Measurements from ENCODE around the gene NR0B1.

The NR0B1 gene

DNA sequence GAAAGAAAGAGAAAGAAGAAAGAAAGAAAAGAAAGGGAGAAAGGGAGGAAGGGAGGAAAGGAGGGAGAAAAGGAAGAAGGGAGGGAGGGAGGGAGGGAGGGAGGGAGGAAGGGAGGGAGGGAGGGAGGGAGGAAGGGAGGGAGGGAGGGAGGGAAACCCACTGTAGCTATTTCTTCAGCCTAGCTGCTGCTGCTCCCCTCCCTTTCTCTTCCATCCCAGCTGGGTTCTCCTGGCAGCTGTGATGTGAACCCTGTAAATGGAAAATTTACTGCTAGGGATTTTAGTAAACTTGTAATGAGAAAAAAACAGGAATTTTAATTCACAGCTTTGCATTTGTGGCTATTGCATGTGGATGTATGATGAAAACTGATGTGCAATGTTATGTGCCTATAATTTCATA, 8.0 kb downstream of the NR0B1 start:
- H3K27ac ChIP-seq, result no peak overlapping the region
- TF ChIP-seq, protein P1, sequence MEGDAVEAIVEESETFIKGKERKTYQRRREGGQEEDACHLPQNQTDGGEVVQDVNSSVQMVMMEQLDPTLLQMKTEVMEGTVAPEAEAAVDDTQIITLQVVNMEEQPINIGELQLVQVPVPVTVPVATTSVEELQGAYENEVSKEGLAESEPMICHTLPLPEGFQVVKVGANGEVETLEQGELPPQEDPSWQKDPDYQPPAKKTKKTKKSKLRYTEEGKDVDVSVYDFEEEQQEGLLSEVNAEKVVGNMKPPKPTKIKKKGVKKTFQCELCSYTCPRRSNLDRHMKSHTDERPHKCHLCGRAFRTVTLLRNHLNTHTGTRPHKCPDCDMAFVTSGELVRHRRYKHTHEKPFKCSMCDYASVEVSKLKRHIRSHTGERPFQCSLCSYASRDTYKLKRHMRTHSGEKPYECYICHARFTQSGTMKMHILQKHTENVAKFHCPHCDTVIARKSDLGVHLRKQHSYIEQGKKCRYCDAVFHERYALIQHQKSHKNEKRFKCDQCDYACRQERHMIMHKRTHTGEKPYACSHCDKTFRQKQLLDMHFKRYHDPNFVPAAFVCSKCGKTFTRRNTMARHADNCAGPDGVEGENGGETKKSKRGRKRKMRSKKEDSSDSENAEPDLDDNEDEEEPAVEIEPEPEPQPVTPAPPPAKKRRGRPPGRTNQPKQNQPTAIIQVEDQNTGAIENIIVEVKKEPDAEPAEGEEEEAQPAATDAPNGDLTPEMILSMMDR (conservative IDR thresholded peaks at IDR 0.05), result no peak
- no peak for TF ChIP-seq ZFX (IDR thresholded peaks at IDR 0.05)

DNA sequence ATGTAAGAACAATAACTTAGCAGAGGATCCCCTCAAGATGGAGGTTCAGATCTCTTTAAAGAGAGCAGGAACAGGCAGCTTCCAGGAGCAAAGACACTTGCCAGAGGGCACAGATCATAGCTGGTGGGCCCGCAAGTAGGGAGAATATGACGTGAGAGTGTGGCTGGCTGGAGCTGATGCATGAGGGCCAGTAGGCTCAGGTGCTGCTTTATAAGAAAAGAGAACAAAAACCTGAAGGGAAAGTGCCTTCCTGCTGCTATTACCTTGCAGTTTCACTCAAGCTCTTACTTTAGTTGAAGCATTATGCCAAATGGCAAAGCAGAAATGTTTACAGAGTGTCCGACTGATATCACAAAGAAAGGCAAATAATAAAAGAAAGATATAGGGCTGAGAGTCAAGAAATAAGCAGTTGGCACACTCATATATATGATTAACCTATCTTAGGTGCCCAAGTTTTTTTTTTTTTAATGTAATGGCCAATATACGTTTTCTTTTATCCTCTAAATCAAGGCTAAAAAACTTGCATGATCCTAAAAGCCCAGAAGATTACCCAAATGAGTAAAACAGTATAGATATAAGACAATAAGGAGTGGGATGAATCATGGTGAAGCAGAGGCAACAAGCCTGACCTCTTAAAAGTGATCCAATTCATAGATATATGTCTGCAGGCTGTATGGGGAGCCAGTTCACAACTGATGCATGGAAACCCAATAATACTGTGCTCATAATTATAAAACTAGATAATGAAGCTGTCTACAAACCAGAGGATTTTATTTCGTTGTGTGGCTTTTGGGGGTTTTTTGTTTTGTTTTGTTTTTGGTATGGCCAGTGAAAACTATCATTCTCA, 12.6 kb downstream of the NR0B1 start:
- TF ChIP-seq, protein P1 (conservative IDR thresholded peaks at IDR 0.05), result no peak
- no peak for TF ChIP-seq ZFX (IDR thresholded peaks at IDR 0.05)
- peak overlapping the region; percentile 65; the same call in 1 of the 2 replicates for H3K27ac ChIP-seq

DNA sequence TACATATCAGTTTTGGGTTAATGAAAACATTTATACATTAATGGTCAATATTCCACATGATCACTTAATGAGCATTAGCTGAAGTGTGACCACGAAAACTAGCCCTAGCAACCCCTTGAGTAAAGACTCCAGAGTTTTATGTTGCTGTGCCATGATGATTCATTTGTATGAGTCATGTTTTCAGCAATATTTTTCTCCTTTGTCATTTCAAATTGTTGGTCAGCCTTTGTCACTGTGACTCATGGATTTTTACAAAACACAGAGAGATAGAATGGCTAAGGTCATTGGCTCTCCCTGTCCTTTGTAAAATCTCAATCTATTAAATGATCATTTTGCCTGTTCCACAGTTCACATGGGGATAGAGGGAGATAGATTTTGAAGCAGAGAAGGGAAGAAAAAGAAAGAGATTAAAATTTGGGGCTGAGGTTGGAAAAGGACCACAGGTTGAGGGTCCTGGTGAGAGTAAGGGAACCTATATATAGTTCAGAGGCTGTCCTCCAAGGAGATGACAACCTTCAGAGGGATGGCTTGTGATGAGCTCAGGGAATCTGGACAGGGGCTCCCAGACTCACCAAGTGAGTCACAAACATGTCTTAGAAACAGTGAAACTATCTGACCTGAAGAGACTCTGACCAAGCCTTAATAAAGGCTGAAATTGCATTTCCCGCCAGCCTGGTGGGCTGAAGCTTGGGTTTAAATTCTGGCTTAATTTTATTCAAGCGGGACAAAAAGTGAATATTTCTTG, 25.6 kb downstream of the NR0B1 start:
- no peak for TF ChIP-seq ZFX (IDR thresholded peaks at IDR 0.05)
- no peak overlapping the region for H3K27ac ChIP-seq

DNA sequence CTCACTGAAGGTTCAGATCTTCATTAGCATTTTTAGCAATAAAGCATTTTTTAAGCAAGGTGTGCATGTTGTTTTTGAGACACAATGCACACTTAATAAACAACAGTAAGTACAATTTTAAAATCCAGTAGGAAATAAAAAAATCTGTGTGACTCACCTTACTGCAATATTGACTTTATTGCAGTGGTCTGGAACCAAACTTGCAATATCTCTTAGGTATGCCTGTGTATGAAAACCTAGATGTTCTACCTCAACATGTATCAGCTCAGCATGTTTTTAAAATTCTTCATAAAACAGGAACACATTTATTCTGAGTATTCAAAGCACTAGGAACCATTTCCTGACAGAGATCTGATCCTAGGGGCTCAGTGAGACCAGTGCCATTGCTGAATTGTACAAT, 26.7 kb downstream of the NR0B1 start:
- TF ChIP-seq, protein P1 (conservative IDR thresholded peaks at IDR 0.05), result no peak
- no peak for TF ChIP-seq ZFX (IDR thresholded peaks at IDR 0.05)
- no peak overlapping the region for H3K27ac ChIP-seq

DNA sequence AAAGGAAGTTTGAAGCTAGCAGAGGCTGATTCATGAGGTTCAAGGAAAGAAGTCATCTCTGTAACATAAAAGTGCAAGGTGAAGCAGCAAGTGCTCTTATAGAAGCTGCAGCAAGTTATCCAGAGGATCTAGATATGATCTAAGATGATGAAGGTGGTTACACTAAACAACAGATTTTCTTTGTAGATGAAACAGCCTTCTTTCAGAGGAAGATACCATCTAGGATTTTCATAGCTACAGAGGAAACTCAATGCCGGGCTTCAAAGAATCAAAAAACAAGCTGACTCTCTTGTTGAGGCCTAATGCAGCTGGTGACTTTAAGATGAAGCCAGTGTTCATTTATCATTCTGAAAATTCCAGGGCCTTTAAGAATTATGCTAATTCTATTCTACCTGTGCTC, 28.8 kb downstream of the NR0B1 start:
- H3K27ac ChIP-seq, result no peak overlapping the region
- TF ChIP-seq ZFX (IDR thresholded peaks at IDR 0.05), result no peak
- TF ChIP-seq, protein P1 (conservative IDR thresholded peaks at IDR 0.05), result no peak

DNA sequence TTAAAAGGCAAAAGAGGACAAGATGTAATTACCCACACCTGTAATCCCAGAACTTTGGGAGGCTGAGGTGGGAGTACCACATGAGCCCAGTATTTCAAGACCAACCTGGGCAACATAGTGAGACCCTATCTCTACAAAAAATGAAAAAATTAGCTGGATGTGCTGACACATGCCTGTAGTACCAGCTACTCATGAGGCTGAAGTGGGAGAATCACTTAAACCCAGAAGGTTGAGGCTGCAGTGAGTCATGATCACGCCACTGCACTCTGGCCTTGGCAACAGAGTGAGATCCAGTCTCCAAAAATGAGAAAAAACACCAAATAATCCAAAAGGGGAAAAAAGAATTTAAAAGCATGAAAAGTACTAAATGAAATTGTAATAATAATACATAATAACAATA, 30.8 kb downstream of the NR0B1 start:
- TF ChIP-seq, protein P1 (conservative IDR thresholded peaks at IDR 0.05), result no peak
- TF ChIP-seq ZFX (IDR thresholded peaks at IDR 0.05), result no peak
- no peak overlapping the region for H3K27ac ChIP-seq

DNA sequence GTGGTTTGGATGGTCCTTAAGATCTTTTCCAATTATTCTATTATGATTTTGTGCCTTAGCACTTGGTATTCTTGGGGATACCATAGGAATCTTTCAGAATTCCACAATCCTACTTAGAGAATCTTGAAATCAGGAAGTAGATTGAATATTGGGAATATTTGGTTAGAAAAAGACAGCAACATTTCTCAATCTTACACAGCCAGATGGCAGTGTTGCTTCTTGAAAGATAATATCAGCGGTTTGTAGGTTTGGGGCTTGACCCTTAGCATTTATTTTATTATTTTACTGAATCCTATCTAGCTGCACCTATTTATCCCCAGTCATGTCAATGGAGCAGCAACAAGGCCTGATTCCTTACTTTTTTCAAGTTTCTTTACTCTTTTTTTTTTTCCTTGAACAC, 33.7 kb downstream of the NR0B1 start:
- no peak overlapping the region for H3K27ac ChIP-seq
- TF ChIP-seq, protein P1 (conservative IDR thresholded peaks at IDR 0.05), result peak; percentile 34
- no peak for TF ChIP-seq ZFX (IDR thresholded peaks at IDR 0.05)

Data from C4-2B (cell line).